Activated T-helper 1 cell treated with anti-CD3 and anti-CD28 coated beads, Interleukin-2, amount 50 U/mL, for 16 hours (primary cell): ENCODE results near the gene KCND3.

Source experiments
- DNase-seq, 2 donors: peaks; one replicate each; pipeline ENCODE4 v3.0.0-alpha.2; 2020; ENCODE audit warnings: low read depth in 1 of 2, low spot score in 1 of 2

The KCND3 gene

DNA sequence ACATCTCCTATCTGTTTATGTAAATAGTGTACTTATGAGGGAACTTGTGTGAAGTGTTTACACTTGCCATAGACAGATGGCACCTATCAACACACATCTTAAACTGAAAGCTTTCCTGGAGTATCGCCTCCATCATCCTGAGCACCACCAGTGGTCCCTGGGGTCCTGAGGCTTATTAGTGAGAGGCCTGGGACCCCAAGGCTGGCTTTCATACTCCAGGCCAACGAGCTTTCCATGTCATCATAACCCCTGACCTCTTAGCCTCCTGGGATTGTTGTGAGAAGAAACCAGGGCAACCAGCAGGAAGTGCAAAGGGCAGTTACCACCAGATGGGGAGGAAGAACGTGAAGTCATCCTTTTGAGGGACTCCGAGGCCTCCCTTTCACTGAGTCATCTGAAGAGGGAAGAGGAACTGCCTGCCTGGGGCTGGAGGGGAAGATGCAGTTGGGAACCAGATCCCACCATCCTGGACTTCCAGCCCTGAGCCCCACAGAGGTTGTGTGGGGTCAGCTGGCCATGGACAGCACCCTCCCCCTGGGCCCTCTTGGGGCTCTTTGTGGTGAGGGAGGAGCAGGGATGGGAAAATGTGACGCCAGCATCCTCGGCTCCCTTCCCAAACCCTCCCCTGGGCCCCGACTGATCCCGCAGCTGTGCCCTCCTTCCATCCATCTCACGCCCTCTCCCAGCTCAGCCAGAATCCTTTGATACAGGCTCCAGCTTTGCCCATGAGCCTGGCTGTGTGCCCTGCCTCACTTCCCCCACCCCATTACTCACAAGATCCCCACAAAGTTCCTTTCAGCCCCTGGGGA lies 256.1 kb downstream of the KCND3 start:
- DNase-seq, result no peak

DNA sequence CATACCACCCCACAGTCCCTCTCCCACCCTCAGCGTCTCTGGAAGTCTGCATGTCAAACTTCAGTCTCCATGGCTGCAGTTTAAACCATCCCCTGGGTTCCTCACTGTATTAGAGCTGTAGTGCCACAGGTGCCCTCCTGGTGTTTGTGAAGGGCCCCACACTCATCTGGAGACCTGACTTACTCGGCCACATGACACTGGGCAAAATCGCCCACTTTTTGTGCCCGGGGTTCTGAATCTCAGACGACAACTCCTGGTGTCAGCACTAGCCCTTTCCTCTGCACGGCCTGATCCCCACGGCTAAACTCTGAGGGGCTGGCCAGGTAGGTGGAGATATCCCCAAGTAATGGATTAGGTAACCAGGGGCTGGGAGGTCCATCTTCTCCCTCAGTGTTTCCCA lies 256.8 kb downstream of the KCND3 start:
- no peak for DNase-seq

DNA sequence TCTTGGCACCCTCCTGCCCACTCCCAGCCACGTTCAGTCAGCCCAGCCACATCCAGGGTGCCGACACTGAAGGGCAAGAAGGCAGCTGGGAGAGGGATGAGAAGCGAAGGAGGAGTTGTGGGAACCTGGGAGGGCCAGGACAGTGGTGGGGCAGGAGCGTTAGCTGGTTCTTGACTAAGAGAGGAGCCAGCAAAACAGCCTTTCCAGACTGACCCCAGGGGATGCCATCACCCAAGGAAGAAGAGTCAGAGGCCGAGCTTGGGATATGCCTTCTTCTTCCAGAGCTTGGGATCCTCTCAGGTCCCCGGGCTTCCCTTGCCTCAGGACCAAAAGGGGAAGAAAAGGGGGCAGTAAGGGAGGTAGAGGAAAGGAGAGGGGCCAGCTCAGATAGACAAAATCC lies 257.5 kb downstream of the KCND3 start:
- no peak for DNase-seq

DNA sequence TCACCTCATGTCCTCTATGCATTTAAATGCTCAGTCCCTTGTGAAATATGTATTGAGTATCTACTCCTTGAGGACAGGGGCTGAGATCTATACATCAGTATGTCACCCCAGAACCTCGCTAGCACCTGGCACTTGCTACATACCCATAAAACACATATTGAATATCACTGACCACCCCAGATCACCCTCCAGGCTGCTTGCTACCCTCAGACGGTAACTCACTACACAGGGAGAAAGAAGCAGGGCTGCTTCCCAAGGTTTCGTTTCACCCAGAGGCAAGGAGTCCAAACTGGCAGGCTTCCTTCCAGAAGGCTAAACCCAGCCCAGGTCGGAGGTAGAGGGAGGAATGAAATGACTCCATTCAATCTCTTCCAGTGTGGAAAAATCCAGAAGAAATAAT lies 258.8 kb downstream of the KCND3 start:
- no peak for DNase-seq

DNA sequence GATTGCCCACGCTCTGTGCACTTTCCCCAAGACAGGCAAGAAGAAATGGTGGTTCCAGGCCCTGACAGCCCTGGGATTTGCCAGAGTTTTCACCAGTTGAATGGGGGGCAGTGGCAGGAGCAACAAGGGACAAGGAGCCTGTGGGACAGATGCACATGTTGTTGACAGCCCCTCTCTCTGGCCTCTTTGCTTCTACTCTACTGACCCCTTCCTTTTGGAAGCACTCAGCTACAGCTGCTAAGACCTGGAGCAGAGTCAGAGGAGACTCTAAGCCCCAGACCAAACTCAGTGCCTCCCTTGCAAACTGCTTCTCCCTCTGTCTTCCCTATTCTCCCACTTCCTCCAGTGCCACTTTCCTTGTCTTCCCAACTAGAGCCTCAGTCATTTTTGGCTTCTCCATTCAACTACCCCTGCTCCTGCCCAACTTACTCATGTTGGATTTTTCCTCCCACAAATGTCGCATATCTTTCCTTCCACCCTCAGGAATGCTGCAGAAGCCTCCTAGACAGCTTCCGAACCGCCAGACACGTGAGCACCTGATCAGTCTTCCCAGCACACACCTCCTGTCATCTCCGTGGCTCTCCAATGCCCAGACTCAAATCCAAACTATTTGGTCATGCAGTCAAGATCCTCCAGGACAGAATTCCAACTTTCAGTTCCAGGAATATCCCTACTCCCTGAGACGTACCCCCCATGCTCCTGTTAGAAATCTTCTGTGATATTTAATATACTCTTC lies 259.4 kb downstream of the KCND3 start:
- no peak for DNase-seq

DNA sequence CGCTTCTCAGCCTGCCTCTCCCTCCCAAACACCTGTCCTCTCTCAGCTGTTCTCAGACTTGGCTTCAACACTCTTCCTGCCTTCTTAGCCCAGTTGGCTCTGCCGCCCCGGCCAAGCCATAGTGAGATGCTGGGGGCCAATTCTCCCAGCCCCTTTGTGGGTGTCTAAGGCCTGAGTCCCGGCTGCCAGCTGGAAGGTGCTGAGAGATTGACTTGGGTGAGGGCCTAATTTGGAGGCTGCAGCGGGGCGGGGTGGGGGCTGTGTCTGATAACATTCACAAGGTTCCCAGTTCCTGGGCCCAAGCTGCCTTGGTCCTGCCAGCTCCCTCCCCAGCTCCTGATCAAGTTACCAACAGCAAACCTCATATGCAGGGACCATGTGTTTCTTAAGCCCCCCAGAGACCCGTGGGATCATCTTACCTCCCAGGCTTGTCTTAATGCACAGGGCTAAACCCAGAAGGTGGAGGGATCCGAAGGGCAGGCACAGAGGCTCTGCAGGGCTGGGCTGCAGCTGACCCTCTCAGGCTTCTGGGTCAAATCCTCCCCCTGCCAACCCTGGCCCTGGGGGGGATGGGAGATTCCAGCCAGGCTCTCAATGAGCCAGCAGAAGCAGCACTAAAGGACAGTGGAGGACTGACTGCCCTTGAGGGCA lies 260.1 kb downstream of the KCND3 start:
- no peak for DNase-seq

DNA sequence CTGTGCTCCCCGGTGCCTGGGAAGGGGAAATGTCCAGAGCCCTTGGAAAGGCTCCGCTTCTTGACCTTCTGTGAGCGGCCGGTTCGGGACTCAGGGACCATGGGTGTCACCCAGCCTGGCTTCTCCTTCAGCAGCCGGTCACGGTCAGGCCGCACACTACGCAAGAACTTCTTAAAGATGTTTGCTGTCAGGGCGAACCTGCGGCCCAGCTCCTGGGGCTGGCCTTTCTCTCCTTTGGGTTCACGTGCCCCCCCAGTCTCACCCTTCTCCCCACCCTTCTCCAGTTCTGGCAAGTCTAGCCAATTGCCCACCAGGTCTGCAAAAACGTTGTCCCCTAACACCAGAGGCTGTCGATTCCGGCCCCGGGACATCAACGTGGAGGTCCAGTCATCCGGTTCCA lies 262.4 kb downstream of the KCND3 start:
- DNase-seq, result no peak

DNA sequence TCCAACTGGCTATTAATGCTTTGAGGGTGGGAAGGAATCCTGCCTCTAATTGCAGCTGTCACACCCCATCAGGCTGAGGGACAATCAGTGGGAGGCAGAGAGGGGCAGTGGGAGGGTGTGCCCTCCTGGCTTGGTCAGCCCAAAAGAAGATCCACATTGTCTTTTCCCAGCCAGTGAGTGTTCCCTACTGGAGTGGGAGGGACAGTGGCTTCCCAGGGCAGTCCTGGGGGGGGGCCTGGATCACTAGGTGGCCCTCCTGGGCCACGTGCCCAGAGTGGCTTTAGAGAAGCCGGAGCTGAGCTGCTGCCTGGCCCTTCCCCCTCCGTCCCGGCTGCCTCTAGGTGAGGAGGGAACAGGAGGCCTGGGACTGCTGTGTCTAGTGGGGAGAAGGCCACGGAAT lies 264.3 kb downstream of the KCND3 start:
- DNase-seq, result no peak

DNA sequence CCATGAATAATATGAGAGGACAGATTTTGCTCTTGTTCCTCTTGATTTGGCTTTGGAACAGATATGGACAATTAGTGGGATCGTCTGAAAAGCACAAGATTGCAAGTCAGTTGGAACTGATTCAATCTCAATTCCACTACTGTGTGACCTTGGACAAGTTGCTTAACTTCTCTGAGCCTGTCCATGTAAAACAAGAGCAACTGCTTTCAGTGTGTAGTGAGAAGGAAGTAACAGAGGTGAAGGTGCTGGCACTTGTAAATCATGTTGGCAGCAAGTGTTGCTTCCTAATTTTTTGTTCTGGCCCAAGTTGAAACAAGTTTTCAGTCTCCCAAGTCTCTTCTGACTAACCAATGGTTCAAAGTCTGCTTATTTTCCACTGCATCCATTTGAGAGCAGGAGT lies 265.6 kb downstream of the KCND3 start:
- no peak for DNase-seq

DNA sequence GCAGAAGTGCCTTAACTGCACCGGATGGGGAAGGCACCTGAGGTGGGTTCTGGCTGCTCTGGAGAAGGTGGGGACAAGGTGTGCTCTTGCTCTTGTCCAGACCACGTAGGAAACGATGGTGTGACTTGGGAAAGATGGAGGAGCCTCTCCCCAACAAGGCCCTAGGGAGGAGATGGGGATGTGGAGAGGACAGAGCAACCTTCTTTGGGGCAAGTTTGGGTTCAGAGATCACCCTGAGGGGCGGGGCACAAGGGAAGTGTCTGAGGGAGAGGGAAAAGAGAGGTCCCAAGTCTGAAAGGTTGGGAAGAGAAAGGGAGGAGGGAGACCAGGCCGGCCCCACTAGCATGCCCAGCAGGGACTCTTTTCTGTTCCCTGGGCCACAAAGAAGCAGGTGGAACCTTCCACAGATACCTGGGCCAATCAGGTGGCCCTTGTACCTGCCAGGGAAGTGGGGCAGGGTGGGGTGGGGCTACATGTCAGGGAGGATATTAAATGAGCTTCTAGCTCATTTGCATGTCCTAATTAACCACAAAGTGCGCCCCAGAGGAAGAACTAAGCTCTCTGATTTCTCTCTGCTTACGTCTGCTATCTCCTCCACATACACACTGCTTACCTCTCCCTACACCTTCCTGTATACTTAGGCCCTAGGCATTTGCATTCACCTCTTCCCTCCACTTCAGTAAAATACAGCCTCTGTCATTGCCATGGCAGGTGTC lies 266.2 kb downstream of the KCND3 start:
- no peak for DNase-seq

DNA sequence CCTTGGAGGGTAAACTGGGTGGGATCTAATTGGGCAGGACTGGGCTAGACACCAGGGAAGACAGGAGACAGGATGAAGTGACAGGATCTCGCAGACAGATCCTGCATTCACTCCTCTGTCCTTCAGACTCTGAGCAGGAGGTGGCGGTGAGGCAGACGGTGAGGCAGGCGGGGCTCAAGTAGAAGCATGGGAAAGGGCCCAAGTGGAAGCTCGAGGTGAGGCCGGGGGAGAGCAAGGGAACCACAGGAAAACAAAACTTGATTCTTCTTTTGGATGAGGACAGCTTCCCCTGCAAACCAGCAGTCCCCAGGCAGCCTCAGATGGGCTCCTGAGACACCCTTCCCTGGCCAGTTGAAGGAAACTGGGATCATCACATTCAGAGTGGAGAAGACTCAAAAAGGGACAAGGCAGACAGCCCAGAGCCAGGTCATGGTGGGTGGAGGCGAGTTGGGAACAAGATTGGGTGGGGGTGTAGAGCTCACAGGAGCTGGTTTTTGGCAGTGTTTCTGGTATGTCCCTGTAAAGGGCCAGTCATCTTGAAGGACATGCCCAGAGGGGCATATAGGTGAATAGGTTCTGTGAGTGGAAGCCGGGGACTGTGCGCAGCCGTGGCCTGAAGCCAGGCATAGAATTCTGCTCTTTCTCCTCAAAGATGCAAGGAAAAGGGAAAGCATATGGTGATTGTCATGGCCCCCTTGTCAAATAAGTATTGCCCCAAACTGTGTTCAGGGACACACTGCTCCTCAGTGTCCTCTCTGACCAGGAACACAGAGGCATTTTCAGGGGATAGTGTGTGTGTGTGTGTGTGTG lies 268.3 kb downstream of the KCND3 start:
- DNase-seq, result no peak
